Kasumi-1 (cell line): ENCODE data around the gene SDC4.
A peak's percentile ranks its signal among the peaks of the same experiment; 100 is the strongest.

Experiments
- DNase-seq, 2 experiments: peaks; one replicate each; lab custom pipeline; 2025; lab: John Stamatoyannopoulos, UW

The SDC4 gene

GRCh38 chr20:45297786-45298497 is 50.3 kb downstream of the SDC4 start:
- DNase-seq = no peak

- no peak for DNase-seq
Measured at GRCh38 chr20:45294659-45295058, 53.6 kb downstream of the SDC4 start.

GRCh38 chr20:45294003-45294368 is 54.2 kb downstream of the SDC4 start:
- no peak for DNase-seq

- DNase-seq = peak; percentile 34 to 51
Measured at GRCh38 chr20:45293041-45294002, 54.9 kb downstream of the SDC4 start.

- no peak for DNase-seq
Measured at GRCh38 chr20:45292343-45292742, 55.9 kb downstream of the SDC4 start.

GRCh38 chr20:45291526-45291925 is 56.7 kb downstream of the SDC4 start:
- no peak for DNase-seq

GRCh38 chr20:45290677-45291355 is 57.4 kb downstream of the SDC4 start:
- peak; percentile 75 to 85 for DNase-seq

GRCh38 chr20:45289942-45290676 is 58.1 kb downstream of the SDC4 start:
- no peak for DNase-seq

GRCh38 chr20:45288860-45289259 is 59.4 kb downstream of the SDC4 start:
- DNase-seq = no peak

- DNase-seq = no peak
Measured at GRCh38 chr20:45288376-45288775, 59.8 kb downstream of the SDC4 start.

- DNase-seq = no peak
Measured at GRCh38 chr20:45283551-45284057, 64.6 kb downstream of the SDC4 start.

- DNase-seq = no peak
Measured at GRCh38 chr20:45282700-45283550, 65.3 kb downstream of the SDC4 start.

GRCh38 chr20:45279992-45280391 is 68.2 kb downstream of the SDC4 start:
- no peak for DNase-seq

GRCh38 chr20:45275338-45275737 is 72.9 kb downstream of the SDC4 start:
- no peak for DNase-seq
